ENCODE data around the gene PLXNA4.

DNA sequence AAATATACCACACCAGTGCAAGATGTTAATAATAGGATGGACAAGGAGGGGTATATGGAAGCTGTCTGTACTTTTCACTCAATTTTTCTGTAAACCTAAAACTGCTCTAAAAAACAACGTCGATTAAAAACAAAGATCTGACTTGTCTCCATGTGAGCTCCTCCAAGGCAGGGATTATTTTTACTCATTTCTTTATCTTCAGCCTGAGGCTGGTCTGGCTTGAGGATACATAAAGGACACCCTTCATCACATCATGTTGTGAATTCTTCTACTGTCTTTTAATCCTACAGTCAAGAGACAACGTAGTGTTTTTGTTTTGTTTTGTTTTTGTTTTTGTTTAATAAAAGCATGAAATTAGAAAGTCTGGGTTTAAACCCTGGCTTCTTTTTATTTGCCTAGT lies 486.9 kb downstream of the PLXNA4 start:
- TF ChIP-seq, protein P1, sequence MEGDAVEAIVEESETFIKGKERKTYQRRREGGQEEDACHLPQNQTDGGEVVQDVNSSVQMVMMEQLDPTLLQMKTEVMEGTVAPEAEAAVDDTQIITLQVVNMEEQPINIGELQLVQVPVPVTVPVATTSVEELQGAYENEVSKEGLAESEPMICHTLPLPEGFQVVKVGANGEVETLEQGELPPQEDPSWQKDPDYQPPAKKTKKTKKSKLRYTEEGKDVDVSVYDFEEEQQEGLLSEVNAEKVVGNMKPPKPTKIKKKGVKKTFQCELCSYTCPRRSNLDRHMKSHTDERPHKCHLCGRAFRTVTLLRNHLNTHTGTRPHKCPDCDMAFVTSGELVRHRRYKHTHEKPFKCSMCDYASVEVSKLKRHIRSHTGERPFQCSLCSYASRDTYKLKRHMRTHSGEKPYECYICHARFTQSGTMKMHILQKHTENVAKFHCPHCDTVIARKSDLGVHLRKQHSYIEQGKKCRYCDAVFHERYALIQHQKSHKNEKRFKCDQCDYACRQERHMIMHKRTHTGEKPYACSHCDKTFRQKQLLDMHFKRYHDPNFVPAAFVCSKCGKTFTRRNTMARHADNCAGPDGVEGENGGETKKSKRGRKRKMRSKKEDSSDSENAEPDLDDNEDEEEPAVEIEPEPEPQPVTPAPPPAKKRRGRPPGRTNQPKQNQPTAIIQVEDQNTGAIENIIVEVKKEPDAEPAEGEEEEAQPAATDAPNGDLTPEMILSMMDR (IDR thresholded peaks at IDR 0.05) = no peak
- no peak for TF ChIP-seq POLR2A (IDR thresholded peaks at IDR 0.05)
